Measurements from ENCODE around the gene LAIR1.

DNA sequence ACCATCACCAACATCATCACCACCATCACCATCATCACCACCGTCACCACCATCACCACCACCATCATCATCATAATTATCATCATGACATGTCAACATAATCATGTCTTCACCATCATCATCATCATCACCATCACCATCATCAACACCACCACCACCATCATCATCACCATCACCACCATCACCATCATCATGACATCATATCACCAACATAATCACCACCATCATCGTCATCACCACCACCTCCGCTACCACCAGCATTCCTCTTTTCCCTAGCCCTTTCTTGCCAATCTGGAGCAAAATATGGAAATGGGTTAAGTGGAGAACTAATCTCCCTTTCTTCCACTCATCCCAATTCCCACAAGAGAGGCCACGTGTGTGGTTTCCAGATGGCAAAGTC, 49.4 kb upstream of the LAIR1 start:
- TF ChIP-seq RXRA (IDR thresholded peaks at IDR 0.05) (no peak), TAF1 (conservative IDR thresholded peaks at IDR 0.05) (no peak)
- TF ChIP-seq, protein P1, sequence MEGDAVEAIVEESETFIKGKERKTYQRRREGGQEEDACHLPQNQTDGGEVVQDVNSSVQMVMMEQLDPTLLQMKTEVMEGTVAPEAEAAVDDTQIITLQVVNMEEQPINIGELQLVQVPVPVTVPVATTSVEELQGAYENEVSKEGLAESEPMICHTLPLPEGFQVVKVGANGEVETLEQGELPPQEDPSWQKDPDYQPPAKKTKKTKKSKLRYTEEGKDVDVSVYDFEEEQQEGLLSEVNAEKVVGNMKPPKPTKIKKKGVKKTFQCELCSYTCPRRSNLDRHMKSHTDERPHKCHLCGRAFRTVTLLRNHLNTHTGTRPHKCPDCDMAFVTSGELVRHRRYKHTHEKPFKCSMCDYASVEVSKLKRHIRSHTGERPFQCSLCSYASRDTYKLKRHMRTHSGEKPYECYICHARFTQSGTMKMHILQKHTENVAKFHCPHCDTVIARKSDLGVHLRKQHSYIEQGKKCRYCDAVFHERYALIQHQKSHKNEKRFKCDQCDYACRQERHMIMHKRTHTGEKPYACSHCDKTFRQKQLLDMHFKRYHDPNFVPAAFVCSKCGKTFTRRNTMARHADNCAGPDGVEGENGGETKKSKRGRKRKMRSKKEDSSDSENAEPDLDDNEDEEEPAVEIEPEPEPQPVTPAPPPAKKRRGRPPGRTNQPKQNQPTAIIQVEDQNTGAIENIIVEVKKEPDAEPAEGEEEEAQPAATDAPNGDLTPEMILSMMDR (IDR thresholded peaks at IDR 0.05; ENCODE audit: low read depth, low read length, missing input control): no peak

Measured in liver (tissue), 3 donors.